Hypothalamus (tissue), 51 donors: Measurements from ENCODE around the gene CEP350.
"Not testable (repeated sequence)": the region's sequence is repeated elsewhere in the genome, so short reads cannot be mapped to it uniquely, and the experiment has no call there.

Experiments used
- DNase-seq, 51 donors: peaks; one replicate each; lab custom pipeline; 2025; lab: John Stamatoyannopoulos, UW

The CEP350 gene

DNA sequence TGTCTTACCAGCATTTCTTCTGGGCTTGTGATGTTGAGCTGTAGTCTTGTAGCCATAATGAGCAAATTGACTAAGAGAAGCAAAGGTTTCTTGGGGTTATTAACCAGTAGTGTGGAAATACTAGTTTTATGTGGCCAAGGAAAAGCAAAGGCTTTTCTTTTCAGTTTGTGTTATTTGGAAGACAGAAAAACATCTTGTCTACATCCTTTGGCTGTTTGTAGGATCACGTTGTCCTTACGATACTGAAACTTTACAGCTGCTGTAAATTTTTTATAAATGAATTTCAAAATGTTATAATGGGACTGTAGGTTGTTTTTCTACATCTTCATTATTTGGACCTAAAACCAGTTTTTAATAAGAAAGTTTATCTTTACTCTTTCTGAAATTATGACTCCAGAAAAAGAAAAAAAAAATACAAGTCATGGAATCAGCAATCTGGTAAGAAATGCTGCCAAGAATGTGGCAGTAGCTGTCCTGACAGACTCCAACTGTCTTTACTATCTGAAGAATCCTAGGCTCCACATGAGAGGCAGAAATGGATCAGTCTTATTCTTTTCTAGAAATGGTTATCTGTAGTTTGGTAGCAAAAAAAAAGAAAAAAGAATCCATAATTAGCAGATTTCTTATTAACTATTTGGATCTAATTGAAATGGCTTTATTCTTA lies 158.5 kb downstream of the CEP350 start:
- DNase-seq, result no peak

DNA sequence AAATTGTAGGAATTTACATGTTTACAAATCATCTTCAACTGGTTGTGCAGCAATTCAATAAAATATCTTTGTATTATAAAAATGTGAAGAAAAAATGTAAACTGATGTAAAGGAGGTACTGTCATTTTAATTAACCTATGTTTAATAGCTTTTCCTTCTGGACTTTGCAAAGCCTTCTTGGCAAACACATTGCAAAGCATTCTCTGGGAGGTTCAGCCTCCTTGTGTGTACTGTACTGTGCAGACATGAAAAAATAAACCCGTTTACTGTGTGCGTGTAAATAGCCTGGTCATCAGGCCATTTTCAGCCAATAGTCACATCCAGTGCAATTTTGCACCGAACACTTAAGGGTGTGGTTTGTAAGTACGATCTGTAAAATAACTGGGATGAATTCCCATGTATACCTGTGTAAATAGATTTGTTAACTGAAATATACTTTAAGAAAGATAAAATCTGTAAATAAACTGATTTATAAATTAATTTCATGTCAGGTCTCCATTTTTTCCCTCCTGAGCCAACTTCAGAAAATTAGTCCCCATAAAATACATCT lies 159.9 kb downstream of the CEP350 start:
- DNase-seq, result no peak

DNA sequence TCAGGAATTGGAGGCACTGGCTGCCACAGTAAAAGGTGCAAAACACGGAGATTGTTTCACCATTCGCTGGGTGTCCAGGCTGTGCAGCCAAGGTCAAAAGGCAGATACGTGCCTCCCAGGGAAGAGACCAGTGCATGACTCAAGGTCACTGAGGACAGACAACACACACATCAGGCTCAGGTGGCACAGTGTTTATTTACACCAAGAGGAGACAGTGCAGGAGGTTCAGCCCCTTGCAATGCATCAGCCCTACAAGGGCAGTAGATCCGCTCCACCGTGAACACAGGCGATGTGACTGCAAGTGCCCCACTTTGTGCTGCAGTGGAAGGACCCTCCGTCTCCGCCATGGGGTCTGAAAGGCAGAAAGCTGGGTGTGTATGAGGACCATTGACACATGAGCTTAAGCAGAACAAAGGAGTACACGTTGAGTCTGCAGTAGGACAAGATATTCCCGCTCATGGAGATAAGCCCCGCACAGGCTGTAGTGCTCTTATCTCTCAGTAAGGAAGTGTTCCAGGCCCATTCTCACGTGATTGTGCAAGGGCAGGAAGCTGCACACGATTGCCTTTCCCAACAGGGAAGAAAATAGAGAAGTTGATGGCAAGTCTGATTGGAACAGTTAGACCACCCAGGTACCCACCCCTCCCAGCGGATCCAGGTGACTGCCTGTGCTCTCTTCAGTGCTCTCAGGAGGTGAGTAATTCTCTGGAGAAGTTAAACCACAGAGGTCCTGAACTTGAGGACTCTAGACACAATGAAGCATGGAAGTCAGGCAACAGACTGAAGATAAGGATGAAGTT lies 162.6 kb downstream of the CEP350 start:
- DNase-seq, result no peak

DNA sequence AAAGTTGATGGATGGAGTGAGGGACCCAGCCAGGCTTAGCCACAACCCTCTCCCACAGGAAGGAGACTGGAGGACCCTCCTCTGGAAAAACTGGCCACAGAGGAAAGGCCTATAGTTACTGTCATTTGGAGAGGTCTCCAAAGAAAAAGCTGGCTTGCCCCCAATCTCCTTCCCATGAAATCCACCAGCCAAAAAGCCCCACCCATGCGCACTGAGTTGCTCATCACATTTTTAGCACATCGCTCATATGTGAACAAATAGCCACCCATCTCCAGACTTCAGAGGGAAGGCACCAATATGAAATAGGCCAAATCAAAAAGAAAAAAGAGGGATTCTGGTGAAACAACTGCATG lies 163.1 kb downstream of the CEP350 start:
- DNase-seq, result no peak

DNA sequence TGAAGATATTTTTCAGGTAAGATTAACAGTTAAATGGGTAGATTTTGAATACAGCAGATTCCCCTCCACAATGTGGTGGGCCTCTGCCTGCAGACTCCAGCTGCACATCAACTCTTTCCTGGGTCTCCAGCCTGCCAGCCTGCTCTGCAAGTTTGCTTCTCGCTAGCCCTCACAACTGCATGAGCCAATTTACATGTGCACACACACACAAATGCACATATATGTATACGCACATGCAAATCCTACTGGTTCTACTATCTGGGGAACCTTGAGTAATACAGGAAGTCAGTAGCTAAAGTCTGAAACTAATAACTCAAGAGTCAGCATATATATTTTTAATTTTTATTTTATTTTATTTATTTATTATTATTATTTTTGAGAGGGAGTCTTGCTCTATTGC lies 165.2 kb downstream of the CEP350 start:
- DNase-seq, result no peak

DNA sequence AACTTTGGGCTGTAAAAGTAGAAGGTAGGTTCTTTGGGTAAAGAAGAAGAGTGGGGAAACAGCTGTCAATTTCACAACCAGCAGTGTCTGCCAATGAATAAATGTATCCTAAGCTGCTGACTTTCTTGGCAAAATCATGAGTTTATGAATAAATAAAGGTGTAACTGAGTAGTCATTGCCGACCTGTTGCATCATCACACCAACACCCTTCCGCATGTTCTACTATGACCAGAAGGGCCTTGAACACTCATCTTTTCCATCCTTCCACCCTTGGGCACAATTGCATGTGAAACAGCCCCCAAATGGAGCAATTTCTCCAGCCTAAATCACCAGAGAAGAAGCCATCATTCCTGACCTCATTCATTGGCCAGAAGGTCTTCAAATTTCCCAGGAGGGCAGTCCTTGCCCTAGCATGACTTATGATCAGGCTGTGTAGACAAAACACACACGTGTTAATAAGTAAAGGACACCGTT lies 168.9 kb downstream of the CEP350 start:
- no peak for DNase-seq

DNA sequence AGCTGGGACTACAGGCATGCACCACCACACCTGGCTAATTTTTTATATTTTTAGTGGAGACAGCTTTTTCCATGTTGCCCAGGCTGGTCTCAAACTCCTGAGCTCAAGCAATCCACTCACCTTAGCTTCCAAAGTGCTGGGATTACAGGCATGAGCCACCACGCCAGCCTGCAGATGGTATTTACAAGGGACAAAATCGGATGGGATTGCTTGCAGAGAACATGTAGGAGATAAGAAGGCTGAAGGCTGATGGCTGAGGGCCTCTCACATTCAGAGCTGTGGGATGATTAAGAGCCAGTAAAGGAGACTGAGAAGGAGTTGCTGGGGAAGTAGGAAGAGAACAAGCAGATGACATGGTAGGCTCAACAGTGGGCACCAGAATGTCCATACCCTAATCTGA lies 176.0 kb downstream of the CEP350 start:
- no peak for DNase-seq

DNA sequence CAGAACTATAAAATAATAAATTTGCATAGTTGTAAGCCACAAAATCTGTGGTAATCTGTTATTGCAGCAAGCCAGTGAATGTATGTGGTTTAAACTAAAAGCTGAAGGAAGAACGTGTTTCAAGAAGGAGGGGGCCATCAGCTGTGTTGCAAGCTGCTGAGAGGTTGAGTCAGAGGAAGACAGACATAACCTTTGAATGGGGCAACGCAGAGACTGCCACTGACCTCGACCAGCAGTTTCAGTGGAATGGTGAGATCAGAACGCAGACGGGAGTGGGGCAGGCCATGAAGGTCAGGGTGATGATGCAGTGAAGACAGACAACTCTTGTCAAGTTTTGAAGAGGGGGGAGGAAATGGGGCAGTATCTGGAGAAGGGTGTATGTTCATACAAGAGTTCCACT lies 176.9 kb downstream of the CEP350 start:
- no peak for DNase-seq

DNA sequence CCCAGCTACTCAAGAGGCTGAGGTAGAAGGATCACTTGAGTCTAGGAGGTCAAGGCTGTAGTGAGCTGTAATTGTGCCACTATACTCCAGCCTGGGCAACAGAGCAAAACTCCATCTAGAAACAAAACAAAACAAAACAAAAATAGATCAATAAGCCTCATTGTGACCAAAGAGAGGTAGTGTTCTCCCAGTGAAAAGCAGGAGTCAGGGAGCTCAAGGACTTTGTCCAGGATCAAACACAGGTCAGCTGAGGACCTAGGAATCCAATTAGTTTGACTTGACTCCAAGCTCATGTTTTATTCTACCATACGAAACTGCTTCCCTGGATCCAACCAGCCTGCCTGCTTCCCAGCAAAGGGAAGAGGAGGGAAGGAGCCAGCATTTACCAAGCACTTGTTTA lies 178.6 kb downstream of the CEP350 start:
- no peak for DNase-seq

DNA sequence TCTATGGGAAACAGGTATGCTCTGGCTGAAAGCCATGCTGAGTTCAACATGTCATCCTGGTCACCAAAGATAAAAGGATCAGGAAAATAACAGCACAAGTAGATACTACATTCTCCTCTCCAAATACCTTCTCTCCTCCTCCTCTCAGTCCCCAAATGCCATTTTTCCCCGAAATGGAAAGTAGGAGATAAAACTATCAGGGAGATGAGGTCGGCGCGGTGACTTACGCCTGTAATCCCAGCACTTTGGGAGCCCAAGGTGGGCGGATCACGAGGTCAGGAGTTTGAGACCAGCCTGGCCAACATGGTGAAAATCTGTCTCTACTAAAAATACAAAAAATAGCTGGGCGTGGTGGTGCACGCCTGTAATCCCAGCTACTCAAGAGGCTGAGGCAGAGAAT lies 179.1 kb downstream of the CEP350 start:
- not testable (repeated sequence) for DNase-seq

DNA sequence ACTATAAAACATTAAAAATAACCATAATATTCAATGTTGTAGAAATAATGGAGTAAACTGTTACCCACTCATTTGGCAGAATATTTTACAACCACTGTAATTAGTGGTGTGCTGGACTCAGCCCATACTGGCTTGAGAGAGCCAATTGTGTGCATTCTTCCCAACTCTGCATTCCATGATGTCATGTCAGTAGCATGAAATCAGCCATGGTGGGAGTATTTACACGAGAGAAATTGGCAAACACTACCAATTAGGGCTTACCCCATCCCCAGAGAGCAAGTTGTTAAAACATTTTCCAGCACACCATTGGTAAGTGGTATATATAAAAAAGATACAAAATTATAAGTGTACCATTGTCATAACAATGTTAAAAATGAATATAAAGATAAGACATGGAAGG lies 180.9 kb downstream of the CEP350 start:
- DNase-seq, result no peak

DNA sequence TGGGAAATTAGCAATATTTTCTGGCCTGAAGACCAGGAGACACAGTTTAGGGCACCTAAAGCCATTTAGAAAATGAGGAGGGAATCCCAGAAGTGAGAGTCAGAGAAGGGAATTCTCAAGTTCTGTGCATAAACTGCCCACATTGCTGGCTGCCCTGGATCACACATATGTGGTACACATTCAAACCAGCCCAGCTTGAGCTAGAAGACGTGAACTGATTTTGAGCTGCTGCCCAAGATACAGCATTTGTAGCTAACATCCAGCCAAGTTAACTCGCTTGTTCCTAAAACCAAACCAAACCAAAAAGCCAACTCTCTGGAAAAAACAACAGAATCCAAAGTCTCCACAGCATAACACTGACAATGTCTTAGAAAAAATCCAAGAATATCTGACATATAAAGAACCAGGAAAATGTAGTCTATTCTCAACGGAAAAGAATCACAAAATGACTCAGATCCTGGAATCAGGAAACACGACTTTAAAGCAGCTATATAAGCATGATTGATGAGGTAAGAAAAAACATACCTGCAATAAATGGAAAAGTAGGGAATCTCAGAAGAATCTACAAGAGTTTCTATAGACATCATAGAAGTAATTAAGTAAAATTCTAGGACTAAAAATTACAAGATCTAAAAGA lies 181.8 kb downstream of the CEP350 start:
- no peak for DNase-seq

DNA sequence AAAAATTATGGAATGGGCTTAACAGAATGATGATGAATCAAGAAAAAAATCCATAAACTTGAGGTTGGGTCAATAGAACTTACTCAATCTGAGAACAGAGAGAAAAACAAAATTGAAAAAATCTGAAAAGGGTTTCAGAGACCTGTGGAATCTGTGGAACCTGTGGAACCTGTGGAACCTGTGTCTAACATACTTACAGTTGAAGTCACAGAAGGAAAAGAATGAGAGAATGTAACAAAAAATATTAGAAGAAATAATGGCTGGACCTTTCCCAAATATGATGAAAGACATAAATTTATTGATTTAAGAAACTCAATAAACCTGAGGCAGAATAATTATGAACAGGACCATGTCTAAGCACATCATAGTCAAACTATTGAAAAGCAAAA lies 182.4 kb downstream of the CEP350 start:
- DNase-seq, result no peak

DNA sequence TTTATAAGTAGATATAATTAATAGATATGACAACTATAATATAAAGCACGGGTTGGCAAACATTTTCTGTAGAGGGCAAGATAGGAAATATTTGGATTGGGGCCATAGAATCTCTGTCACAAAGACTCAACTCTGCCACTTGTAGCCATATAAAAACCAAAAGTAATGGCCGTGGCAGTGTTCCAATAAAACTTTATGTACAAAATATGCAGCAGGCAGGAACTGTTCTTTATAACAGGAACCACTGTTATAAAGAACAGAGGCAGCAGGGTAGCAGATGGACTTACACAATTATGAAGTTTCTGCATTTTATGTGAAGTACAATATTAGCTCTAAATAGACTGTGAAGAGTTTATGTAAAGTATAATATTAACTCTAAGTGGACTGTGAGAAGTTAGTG lies 183.2 kb downstream of the CEP350 start:
- no peak for DNase-seq

DNA sequence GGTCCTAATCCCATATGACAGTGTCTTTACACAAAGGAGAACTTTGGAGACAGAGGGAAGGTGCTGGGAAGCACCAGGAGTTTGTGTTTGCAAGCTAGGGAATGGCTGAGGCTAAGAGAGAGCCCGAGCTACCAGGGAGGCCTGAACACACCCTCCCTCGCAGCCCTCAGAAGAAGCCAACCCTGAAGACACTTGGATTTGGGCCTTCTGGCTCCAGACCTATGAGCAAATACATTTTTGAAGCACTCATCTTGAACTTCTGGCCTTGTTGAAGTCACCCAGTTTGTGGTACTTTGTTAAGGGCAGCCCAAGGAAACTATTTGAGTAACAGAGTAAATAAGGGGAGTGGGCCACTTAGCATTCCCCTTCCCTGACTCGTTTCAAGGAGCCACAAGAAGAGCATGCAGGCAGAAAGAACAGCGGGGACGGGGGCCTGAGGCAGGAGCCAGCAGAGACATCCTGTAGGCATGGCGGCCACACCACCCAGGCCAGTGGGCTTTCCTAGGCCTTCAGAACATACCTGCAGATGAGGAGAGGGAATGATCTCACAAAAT lies 186.8 kb downstream of the CEP350 start:
- DNase-seq, result no peak

DNA sequence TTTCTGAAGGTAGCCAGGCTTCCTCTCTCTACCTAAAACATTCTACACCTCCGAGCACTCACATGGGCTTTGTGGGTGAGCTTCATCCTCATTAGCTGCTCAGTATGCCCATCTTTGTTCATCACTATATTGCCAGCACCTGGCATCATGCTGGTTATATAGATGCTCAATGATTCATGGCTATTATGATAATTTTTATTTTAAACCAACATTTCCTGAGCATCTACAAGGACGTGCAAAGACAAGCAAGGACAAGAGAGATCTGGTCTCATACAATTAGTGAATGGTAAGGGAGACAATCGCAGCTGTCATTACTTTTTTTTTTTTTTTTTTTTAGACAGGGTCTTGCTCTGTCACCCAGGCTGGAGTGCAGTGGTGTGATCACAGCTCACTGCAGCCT lies 188.7 kb downstream of the CEP350 start:
- DNase-seq, result no peak

DNA sequence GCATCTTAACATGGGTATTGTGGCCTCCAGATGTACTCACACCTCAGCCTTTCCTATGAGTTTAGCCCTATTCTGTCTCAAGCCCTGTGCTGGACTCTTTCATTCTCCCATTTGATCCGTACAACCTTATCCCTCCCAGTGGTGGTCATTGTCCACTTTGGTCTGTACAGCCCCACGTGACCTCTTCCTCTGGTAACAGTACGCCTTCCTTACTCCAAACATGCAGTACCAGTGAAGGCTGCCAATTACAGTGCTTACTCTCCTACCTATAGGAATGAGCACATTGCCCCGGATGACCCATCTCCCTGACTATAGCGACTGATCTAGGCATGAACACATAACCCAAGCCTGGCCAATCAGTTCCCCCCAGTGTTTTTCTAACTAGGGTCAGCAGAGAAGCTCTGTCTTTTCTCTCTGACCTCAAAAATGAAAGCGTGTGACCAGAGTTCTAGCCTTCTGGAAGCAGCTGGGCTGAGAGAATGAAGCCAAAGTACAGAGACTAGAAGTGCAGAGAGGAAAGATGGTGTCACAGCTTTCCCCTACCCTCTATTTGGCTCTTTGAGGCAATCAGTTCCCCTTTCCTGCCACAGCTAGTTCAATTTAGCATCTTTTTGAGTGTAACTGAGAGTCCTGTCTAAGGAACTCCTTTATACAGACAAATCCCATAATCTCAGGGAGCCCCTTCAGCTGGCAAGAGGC lies 190.2 kb downstream of the CEP350 start:
- DNase-seq, result no peak

DNA sequence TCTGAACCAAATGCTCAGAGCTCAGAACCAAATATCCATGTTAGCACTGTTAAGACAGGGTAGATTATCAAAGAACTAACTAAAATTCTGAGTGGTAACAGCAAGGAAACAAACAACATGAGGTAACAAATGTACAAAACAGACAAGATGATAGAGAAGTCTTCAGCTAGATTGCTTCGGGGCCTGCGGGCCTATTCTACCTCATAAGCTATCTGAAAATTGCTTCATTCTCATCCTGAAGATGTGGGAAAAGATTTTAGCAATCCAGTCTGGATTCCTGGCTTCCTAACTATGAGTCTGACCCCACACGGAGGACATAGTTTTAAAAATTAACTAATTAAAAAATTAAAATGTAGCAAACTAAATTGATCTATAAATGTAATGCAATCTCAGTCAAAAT lies 190.8 kb downstream of the CEP350 start:
- no peak for DNase-seq

DNA sequence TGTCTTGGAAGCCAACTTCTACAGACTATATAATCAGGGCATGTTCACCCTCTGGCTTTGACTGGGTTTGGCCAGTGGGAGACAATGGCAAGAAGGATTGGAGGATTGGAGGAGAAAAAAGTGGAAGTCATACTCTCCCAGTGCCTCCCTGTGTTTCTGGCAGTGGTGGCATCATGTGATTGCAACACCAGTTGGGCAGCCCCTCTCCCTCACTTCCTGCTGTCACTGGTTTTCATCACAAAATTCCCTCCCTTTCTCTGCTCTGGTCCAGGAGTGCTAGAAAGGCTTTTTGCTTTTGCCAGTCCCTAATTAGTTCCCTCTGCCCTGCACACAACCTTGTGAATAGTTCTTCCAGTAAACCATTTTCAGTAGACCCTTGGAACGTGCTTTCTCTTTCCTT lies 196.4 kb downstream of the CEP350 start:
- DNase-seq, result no peak

DNA sequence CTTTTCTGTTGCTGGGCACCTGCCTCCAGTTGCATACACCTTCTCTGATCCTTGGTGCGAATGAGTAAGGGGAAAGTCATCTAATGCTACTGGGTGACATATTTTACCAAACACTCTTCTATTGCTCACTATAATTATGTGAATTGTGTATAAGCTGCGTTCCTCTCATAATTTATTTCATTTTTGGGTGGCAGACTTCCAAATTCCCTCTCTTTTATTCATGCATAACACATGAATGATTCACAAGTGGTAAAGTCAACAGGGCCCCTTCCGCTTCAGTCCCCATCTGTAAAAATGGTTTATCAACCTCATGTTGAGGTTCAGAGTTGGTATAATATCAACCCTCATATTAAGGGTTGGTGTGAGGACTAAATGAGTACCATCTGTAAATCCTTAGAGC lies 196.9 kb downstream of the CEP350 start:
- DNase-seq, result no peak

DNA sequence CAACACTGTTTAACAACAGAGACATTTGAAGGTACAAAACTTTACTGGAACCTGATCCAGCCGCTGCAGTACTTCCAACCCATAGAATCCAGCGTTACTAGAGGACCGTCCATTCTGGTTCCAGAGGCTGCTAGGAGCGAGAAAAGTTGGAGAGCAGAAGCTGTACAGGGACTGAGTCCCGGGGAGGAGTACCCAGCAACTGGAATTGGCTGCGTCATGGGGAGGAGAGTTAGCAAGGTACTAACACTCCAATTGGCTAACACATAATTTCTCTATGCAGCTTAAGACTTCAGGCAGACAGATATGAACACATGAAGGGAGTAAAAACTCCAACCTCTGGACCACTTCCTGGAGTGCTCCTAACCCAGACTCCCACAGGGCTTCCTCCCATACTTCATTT lies 198.0 kb downstream of the CEP350 start:
- no peak for DNase-seq
